Gastroesophageal sphincter (tissue), 3 donors: ENCODE data around the gene ARID2.

Source experiments
- CTCF ChIP-seq, 4 experiments: fragments of 200-600 bp in 2 of 4; fragments of 450-650 bp in 2 of 4; sonication (generic) in 1 of 4; IDR thresholded peaks; one replicate each; pipeline ENCODE4 v1.5.1; 2017 to 2019; ENCODE audit warnings: antibody characterized with exemption in 4 of 4, mild to moderate bottlenecking in 2 of 4, moderate library complexity in 2 of 4
- EP300 ChIP-seq: sonication (generic); formaldehyde crosslinking; IDR thresholded peaks from one replicate; pipeline ENCODE4 v1.6.1; 2017; ENCODE audit warnings: antibody characterized with exemption, mild to moderate bottlenecking
- POLR2AphosphoS5 ChIP-seq: sonication (generic); formaldehyde crosslinking; IDR thresholded peaks from one replicate; pipeline ENCODE4 v1.6.1; 2017; ENCODE audit warnings: antibody characterized with exemption

- no peak for TF ChIP-seq POLR2AphosphoS5
- TF ChIP-seq CTCF (IDR thresholded peaks at IDR 0.05), result no peak
- TF ChIP-seq EP300, result no peak
Observed at GRCh38 chr12:45704968-45705367, 24.5 kb upstream of the ARID2 start.
